Neural progenitor cell (in vitro differentiated cells): ENCODE data around the gene ZNF213.

Experiments used
- CTCF ChIP-seq: fragments of 200-600 bp; sonication (generic); IDR thresholded peaks from 2 replicates; pipeline ENCODE4 v1.5.1; 2017; ENCODE audit warnings: antibody characterized with exemption, mild to moderate bottlenecking
- EZH2 ChIP-seq: fragments of 200-600 bp; sonication (generic); IDR thresholded peaks from 2 replicates; pipeline ENCODE4 v1.6.1; 2017; ENCODE audit warnings: antibody characterized with exemption, mild to moderate bottlenecking, moderate library complexity
- EZH2phosphoT487 ChIP-seq: fragments of 200-600 bp; sonication (generic); IDR thresholded peaks from 2 replicates; pipeline ENCODE4 v1.6.1; 2017; ENCODE audit warnings: antibody characterized with exemption

- TF ChIP-seq CTCF (no peak), EZH2phosphoT487 (peak; percentile 29), EZH2 (peak; percentile 66)
Measured at GRCh38 chr16:3171855-3172593, 37.2 kb downstream of the ZNF213 start.
